Measurements from ENCODE around the gene PIWIL1. TPM values are rescaled to one million over a fixed set of nuclear protein-coding genes. Genes with fewer than 3 reads are reported as not detected.

Gene PIWIL1
- total RNA-seq, 1 experiment from 2014 or later = not detected

DNA sequence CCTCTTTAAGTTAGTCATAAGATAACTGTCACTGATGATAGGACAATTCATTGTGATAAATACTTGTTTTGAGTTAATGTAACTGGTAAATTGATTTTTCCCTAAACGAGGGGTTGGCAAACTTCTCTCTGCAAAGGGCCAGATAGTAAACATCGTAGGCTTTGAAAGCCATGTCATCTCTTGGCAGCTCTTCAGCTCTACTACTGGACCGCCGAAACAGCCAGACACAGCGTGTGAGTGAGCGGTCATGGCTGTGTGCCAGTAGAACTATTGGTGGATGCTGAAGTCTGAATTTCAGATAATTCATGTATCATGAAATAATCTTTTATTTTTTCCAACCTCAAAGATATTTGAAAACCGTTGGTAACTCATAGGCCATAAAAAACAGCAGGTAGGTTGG, 9.9 kb downstream of the PIWIL1 start:
- H3K4me2 ChIP-seq (ENCODE audit: insufficient read depth, insufficient read length, low read length) = no peak overlapping the region
- H4K20me1 ChIP-seq (ENCODE audit: control insufficient read depth, insufficient read depth, insufficient read length) = no peaks in the 10 kb centered on the region
- no peaks in the 10 kb centered on the region for H3K27me3 ChIP-seq (ENCODE audit: insufficient read depth, low read length)
- H2AK5ac ChIP-seq (ENCODE audit: insufficient read length, low read length) = no peak overlapping the region
- no peak overlapping the region for H4K5ac ChIP-seq (ENCODE audit: insufficient read length, low read depth, low read length)
- no peak overlapping the region for H3K18ac ChIP-seq (ENCODE audit: insufficient read length, low read depth, low read length)
- H3K14ac ChIP-seq (ENCODE audit: insufficient read depth, low read length) = no peak overlapping the region
- no peaks in the 10 kb centered on the region for H3K4me1 Mint-ChIP-seq
- no peak overlapping the region for H2BK120ac ChIP-seq (ENCODE audit: low read depth, low read length, poor library complexity, severe bottlenecking)
- H2BK5ac ChIP-seq (ENCODE audit: insufficient read length, low read length) = no peak overlapping the region
- no peaks in the 10 kb centered on the region for H3K36me3 Mint-ChIP-seq (ENCODE audit: insufficient read depth in 1 of 3, low read depth in 3 of 3)
- WGBS (ENCODE audit: extremely low coverage, insufficient read length, low lambda C conversion rate) = no CpG with 5 or more reads among the region's 7 CpGs
- H3K9me3 Mint-ChIP-seq = no peaks in the 10 kb centered on the region
- no peaks in the 10 kb centered on the region for H3K23me2 ChIP-seq (ENCODE audit: insufficient read length, low read depth, low read length, poor library complexity, severe bottlenecking)
- no peak overlapping the region for H3T11ph ChIP-seq (ENCODE audit: low read length)
- no peaks in the 10 kb centered on the region for H3K79me2 ChIP-seq (ENCODE audit: insufficient read depth, low read length)
- no peak overlapping the region for H2BK20ac ChIP-seq (ENCODE audit: low read depth, low read length, poor library complexity, severe bottlenecking)
- H3K56ac ChIP-seq (ENCODE audit: insufficient read length, low read depth, low read length) = no peak overlapping the region
- H3K4me1 ChIP-seq (ENCODE audit: insufficient read depth, low read length) = no peaks in the 10 kb centered on the region
- H3K27me3 Mint-ChIP-seq (ENCODE audit: low read depth) = peaks cover 10% of the 10 kb centered on the region
- H3K4me3 Mint-ChIP-seq = no peak overlapping the region
- H2AFZ ChIP-seq (ENCODE audit: low read length) = no peak overlapping the region
- no peak overlapping the region for H3K4ac ChIP-seq (ENCODE audit: low read depth, low read length)
- DNase-seq = no peak
- H3K79me1 ChIP-seq (ENCODE audit: insufficient read depth, low read depth, low read length, poor library complexity, severe bottlenecking) = no peaks in the 10 kb centered on the region
- H3K27ac Mint-ChIP-seq = no peak overlapping the region
- no peaks in the 10 kb centered on the region for H3K9me3 ChIP-seq (ENCODE audit: control insufficient read depth, low read depth, low read length)
- no peak overlapping the region for H3K23ac ChIP-seq (ENCODE audit: insufficient read length, low read depth, low read length)
- no peak overlapping the region for H2BK12ac ChIP-seq (ENCODE audit: insufficient read length, low read depth, low read length)
- TF ChIP-seq, protein P1, sequence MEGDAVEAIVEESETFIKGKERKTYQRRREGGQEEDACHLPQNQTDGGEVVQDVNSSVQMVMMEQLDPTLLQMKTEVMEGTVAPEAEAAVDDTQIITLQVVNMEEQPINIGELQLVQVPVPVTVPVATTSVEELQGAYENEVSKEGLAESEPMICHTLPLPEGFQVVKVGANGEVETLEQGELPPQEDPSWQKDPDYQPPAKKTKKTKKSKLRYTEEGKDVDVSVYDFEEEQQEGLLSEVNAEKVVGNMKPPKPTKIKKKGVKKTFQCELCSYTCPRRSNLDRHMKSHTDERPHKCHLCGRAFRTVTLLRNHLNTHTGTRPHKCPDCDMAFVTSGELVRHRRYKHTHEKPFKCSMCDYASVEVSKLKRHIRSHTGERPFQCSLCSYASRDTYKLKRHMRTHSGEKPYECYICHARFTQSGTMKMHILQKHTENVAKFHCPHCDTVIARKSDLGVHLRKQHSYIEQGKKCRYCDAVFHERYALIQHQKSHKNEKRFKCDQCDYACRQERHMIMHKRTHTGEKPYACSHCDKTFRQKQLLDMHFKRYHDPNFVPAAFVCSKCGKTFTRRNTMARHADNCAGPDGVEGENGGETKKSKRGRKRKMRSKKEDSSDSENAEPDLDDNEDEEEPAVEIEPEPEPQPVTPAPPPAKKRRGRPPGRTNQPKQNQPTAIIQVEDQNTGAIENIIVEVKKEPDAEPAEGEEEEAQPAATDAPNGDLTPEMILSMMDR (conservative IDR thresholded peaks at IDR 0.05) = no peak
- no peak overlapping the region for H4K8ac ChIP-seq (replicated peaks; ENCODE audit: insufficient read length, low read depth, low read length)
- H4K91ac ChIP-seq (ENCODE audit: insufficient read length, low read depth, low read length) = no peak overlapping the region
- no peak overlapping the region for H3K9ac ChIP-seq (ENCODE audit: extremely low read depth, insufficient read length, low read length)
- no peak overlapping the region for H3K27ac ChIP-seq (ENCODE audit: insufficient read length, low read depth, low read length)
- no peak overlapping the region for H2BK15ac ChIP-seq (ENCODE audit: low read depth, low read length)
